ENCODE measurements around the gene RGS6. TPM values are rescaled to one million over a fixed set of nuclear protein-coding genes. Genes with fewer than 3 reads are reported as not detected.

Gene RGS6
- total and polyA plus RNA-seq, 8 donors = 0.06 to 0.47 (median 0.20) TPM; not detected in 1

DNA sequence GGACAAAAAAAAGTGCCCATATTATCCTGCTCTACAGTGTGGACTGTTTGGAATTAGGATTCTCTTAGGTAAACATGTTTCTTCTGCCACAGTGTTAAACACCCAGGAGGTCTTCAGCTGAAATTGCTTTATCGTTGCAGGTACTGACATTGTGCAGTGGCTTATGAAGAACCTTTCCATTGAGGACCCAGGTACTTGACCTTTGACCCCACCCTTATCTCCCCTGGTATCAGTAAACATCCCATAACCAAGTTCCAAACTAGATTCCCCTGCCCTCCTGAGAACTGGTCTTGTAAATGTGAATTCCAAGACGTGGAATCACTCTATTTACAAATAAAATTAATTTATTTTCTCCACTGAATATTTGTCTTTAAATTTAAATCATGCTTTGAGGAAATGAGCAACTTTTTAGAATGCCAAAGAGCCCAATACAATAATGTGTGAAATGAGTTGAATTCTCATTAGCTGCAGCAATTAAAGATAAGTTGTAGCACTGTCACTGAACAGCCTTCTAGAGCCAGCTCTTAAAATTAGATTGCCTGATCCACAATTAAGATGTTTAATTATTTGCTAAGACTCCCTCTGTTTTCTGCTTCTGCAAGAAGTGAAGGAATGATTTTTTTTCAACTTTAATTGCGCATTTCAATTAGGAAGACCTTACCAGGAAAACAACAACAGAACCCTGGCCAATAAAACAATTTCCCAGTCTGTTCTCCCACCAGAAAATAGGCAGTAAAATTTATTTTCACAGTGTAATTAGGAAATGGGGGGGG is 522.3 kb downstream of the RGS6 start:
- FAIRE-seq (no peak), ATAC-seq (no peak), DNase-seq (no peak)
- TF ChIP-seq, protein P1, sequence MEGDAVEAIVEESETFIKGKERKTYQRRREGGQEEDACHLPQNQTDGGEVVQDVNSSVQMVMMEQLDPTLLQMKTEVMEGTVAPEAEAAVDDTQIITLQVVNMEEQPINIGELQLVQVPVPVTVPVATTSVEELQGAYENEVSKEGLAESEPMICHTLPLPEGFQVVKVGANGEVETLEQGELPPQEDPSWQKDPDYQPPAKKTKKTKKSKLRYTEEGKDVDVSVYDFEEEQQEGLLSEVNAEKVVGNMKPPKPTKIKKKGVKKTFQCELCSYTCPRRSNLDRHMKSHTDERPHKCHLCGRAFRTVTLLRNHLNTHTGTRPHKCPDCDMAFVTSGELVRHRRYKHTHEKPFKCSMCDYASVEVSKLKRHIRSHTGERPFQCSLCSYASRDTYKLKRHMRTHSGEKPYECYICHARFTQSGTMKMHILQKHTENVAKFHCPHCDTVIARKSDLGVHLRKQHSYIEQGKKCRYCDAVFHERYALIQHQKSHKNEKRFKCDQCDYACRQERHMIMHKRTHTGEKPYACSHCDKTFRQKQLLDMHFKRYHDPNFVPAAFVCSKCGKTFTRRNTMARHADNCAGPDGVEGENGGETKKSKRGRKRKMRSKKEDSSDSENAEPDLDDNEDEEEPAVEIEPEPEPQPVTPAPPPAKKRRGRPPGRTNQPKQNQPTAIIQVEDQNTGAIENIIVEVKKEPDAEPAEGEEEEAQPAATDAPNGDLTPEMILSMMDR (IDR thresholded peaks at IDR 0.05) = no peak
- no peaks in the 10 kb centered on the region for H3K4me1 ChIP-seq
- H3K4me3 ChIP-seq = no peak overlapping the region
- no peaks in the 10 kb centered on the region for H3K9me3 ChIP-seq
- intact Hi-C loops (cut with DNase I) = no loop called here
- H3K36me3 ChIP-seq = no peaks in the 10 kb centered on the region
- H3K27me3 ChIP-seq = no peaks in the 10 kb centered on the region
- H3K27ac ChIP-seq = no peak overlapping the region
- 51 to 59% methylated on average over 3 of the region's 3 CpGs for WGBS, 2 donors

GRCh38 chr14:72457641-72458040 is 525.4 kb downstream of the RGS6 start:
- no peak for FAIRE-seq
- no peak for DNase-seq
- no peaks in the 10 kb centered on the region for H3K36me3 ChIP-seq
- ATAC-seq = no peak
- no peaks in the 10 kb centered on the region for H3K9me3 ChIP-seq
- intact Hi-C loops (cut with DNase I) = no loop called here
- H3K4me1 ChIP-seq = no peaks in the 10 kb centered on the region
- WGBS, 2 donors = 68 to 78% methylated on average over 4 of the region's 4 CpGs
- H3K4me3 ChIP-seq = no peak overlapping the region
- TF ChIP-seq, protein P1 (IDR thresholded peaks at IDR 0.05) = no peak
- no peaks in the 10 kb centered on the region for H3K27me3 ChIP-seq
- no peak overlapping the region for H3K27ac ChIP-seq

DNA sequence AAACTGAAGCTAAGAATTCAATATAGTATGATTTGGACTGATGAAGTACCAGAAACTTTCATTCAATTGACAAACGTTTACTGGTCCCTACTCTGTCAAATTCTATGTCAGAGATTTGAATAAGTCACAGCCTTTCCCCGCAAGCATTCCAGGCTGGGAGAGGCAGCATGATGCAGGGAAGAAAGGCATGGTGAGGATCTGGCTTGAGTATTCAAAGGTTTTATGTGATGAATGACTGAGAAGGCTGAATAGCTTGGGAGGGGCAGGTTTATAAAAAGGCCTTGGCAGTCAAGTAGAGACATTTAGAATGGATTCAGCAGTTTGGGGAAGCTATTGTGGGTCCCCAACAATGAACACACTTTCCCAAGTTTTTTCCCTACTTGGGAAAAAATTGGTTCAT is 529.8 kb downstream of the RGS6 start:
- Histone ChIP-seq H3K9me3 (peaks cover 0 to 3% (median 0%) of the 10 kb centered on the region in 4 donors), H3K4me1 (no peaks in the 10 kb centered on the region), H3K4me3 (no peak overlapping the region), H3K27ac (no peak overlapping the region), H3K36me3 (no peaks in the 10 kb centered on the region), H3K27me3 (no peaks in the 10 kb centered on the region)
- TF ChIP-seq, protein P1 (IDR thresholded peaks at IDR 0.05) = no peak
- no peak for FAIRE-seq
- WGBS, 2 donors = 59 to 61% methylated on average over 2 of the region's 2 CpGs
- no peak for DNase-seq
- intact Hi-C loops (cut with DNase I) = no loop called here
- ATAC-seq = no peak

- no peak for FAIRE-seq
- no peak overlapping the region for H3K4me3 ChIP-seq
- H3K27ac ChIP-seq = no peak overlapping the region
- no peaks in the 10 kb centered on the region for H3K27me3 ChIP-seq
- no peaks in the 10 kb centered on the region for H3K4me1 ChIP-seq
- no peak for ATAC-seq
- DNase-seq = no peak
- TF ChIP-seq, protein P1 (IDR thresholded peaks at IDR 0.05) = no peak
- WGBS, 2 donors = 66 to 68% methylated on average over 5 of the region's 5 CpGs
- H3K36me3 ChIP-seq = no peaks in the 10 kb centered on the region
- intact Hi-C loops (cut with DNase I) = no loop called here
- H3K9me3 ChIP-seq = peaks cover 0 to 3% (median 0%) of the 10 kb centered on the region in 4 donors
Measured at GRCh38 chr14:72463291-72463866, 531.1 kb downstream of the RGS6 start.

DNA sequence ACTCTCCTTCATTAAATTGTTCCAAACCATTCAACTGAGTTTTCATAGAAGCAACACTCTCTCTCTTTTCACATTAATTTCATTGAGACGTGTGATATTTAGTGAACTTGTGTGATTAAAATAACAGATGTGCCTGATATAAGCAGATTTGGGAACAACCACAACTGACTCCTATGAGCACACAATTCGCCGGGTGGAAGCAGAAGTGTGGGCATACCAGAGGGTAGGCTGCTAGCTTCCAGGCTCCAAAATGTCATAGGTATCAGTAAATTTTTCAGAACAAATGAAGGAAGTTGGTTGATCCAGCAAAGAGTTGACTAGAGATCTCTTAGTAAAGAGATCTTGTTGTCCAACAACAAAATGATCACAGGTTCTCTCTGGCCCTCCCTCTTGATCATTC is 532.0 kb downstream of the RGS6 start:
- WGBS, 2 donors = 64 to 72% methylated on average over 3 of the region's 3 CpGs
- Histone ChIP-seq H3K27ac (no peak overlapping the region), H3K9me3 (peaks cover 0 to 3% (median 0%) of the 10 kb centered on the region in 4 donors), H3K4me1 (no peaks in the 10 kb centered on the region), H3K4me3 (no peak overlapping the region), H3K27me3 (no peaks in the 10 kb centered on the region), H3K36me3 (no peaks in the 10 kb centered on the region)
- no peak for DNase-seq
- TF ChIP-seq, protein P1 (IDR thresholded peaks at IDR 0.05) = no peak
- intact Hi-C loops (cut with DNase I) = no loop called here
- ATAC-seq = no peak
- FAIRE-seq = no peak

Measured in pancreas (tissue), 10 donors.